Bronchial epithelial cell (primary cell): ENCODE measurements around the gene SUPT4H1. TPM values are rescaled to one million over a fixed set of nuclear protein-coding genes. Genes with fewer than 3 reads are reported as not detected.
"Not testable (repeated sequence)": the region's sequence is repeated elsewhere in the genome, so short reads cannot be mapped to it uniquely, and the experiment has no call there.

Source experiments
- DNase-seq: peaks from one replicate; pipeline ENCODE4 v3.0.0-alpha.2; 2010; ENCODE audit warnings: low read depth
- FAIRE-seq: peaks from 2 replicates; lab custom pipeline; 2011; peaks lifted over from hg19 to GRCh38; lab: Jason Lieb, UNC
- H3K27me3 ChIP-seq: 2 replicates; pipeline ENCODE4 v1.5.1; 2011; ENCODE audit warnings: low read length; ENCODE audit not compliant: control insufficient read depth, insufficient read depth
- H3K36me3 ChIP-seq: 2 replicates; pipeline ENCODE4 v1.5.1; 2011; ENCODE audit warnings: low read length; ENCODE audit not compliant: control insufficient read depth, insufficient read depth
- H3K4me3 ChIP-seq: 2 replicates; pipeline ENCODE4 v1.5.1; 2011; ENCODE audit warnings: mild to moderate bottlenecking, low read depth, low read length, control low read depth
- CTCF ChIP-seq: IDR thresholded peaks from 2 replicates; pipeline ENCODE4 v1.5.1; 2011; ENCODE audit warnings: mild to moderate bottlenecking, moderate library complexity, low read length, control low read depth, inconsistent platforms; ENCODE audit not compliant: insufficient read depth, severe bottlenecking
- total RNA-seq: library from RNA; depleted of rRNA; stranded (reverse); fragments of >200 nt; gene quantifications from 2 replicates; pipeline ENCODE4 v1.2.1, GENCODE V29; 2014

Gene SUPT4H1
- total RNA-seq, 1 donor from 2014 or later: 52.1 TPM

GRCh38 chr17:58343131-58343530 lies 8.9 kb downstream of the SUPT4H1 start:
- DNase-seq: no peak
- TF ChIP-seq CTCF: no peak
- Histone ChIP-seq H3K36me3 (peaks cover 27% of the 10 kb centered on the region), H3K27me3 (no peaks in the 10 kb centered on the region), H3K4me3 (no peak overlapping the region)
- FAIRE-seq: no peak

- no peak for FAIRE-seq
- H3K27me3 ChIP-seq: no peaks in the 10 kb centered on the region
- no peak overlapping the region for H3K4me3 ChIP-seq
- no peak for DNase-seq
- peaks cover 21% of the 10 kb centered on the region for H3K36me3 ChIP-seq
- no peak for TF ChIP-seq CTCF
Observed at GRCh38 chr17:58341861-58342475, 10.0 kb downstream of the SUPT4H1 start.

- H3K4me3 ChIP-seq, FAIRE-seq, H3K27me3 ChIP-seq, DNase-seq: not testable (repeated sequence)
- peaks cover 16% of the 10 kb centered on the region for H3K36me3 ChIP-seq
Observed at GRCh38 chr17:58341136-58341860, 10.7 kb downstream of the SUPT4H1 start.

GRCh38 chr17:58340405-58340876 lies 11.6 kb downstream of the SUPT4H1 start:
- Histone ChIP-seq H3K36me3 (peaks cover 11% of the 10 kb centered on the region), H3K27me3 (no peaks in the 10 kb centered on the region), H3K4me3 (no peak overlapping the region)
- no peak for FAIRE-seq
- no peak for TF ChIP-seq CTCF
- DNase-seq: no peak

GRCh38 chr17:58339755-58340404 lies 12.1 kb downstream of the SUPT4H1 start:
- no peak for TF ChIP-seq CTCF
- DNase-seq: no peak
- H3K4me3 ChIP-seq: no peak overlapping the region
- no peaks in the 10 kb centered on the region for H3K27me3 ChIP-seq
- H3K36me3 ChIP-seq: peaks cover 8% of the 10 kb centered on the region
- FAIRE-seq: no peak
